HPDE6-E6E7 (cell line): ENCODE measurements around the gene ZNF428.
A peak's percentile ranks its signal among the peaks of the same experiment; 100 is the strongest.
"Not testable (repeated sequence)": the region's sequence is repeated elsewhere in the genome, so short reads cannot be mapped to it uniquely, and the experiment has no call there.

Experiments used
- DNase-seq: peaks from one replicate; pipeline ENCODE4 v3.0.0; 2011; ENCODE audit warnings: missing footprints; ENCODE audit errors: extremely low spot score

The ZNF428 gene, protein sequence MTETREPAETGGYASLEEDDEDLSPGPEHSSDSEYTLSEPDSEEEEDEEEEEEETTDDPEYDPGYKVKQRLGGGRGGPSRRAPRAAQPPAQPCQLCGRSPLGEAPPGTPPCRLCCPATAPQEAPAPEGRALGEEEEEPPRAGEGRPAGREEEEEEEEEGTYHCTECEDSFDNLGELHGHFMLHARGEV

DNA sequence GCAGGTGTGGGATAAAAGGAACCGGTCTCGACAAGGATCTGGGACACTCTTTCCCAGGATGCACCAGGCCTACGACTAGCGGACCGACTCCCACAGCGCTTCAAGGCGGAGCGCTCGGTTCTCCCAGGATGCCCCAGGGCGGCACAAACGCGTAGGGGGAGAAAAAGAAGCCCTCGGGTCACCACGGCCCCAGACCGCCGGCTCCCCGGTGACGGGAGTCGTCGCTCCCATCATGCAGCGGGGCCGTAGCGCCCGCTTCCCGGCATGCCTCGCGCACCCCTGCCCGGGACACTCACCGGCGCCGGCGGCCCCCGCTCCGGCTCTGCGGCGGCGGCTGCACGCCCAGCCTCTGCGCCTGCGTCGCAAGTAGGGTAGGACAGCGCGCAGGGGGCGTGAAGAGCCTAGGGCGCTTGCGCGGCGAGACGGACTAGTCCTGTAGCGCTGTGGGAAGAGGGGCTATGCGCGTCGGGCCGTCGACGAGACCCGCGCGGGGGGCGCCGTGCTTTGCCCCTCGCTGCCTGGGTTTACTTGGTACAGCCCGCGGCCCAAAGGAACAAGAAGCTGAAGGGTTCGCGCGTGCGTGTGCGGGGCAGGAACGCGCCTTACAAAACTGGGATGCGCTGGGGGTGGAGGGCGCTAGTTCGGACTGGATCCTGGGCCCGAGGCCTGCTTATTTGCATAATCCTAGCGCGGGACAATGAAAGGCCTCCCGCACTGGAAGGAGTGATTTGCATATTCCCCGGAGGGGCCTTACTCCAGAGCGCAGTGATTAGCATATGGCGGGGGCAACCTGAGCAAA, at the start of gene ZNF428:
Gene ZNF428 (minus strand): TSS at position 368 of the 799 bp plus-strand sequence. CDS start 5,325 bp downstream, outside the sequence.
- DNase-seq: peak; percentile 84

DNA sequence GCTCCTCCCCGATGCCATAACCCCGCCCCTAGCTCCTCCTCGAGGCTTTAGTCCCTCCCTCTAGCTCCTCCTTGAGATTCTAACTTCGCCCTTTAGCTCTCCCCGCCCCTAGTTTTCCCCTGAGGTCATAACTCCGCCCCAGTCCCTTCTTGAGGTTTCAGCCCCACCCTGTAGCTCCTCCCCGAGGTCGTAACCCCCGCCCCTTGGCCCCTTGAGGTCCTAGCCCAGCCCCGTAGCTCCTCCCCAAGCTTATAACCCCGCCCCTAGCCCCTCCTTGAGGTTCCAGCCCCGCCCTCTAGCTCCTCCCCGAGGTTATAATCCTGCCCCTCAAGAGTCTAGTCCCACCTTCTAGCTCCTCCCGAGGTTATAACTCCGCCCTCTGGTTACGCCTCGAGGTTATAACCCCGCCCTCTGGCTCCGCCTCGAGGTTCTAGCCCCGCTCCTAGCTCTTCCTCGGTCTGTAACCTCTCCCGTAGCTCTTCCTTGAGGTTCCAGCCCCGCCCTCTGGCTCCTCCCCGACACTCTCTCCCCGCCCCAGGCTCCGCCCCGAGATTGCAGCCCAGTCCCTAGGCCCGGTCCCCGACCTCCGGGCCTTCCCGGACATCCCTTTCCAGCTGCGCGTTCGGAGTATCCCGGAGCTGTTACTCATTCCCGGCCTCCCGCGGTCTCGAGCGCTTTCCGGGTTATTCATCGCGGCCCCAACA, 49.1 kb upstream of the ZNF428 start:
- peak; percentile 95 for DNase-seq

DNA sequence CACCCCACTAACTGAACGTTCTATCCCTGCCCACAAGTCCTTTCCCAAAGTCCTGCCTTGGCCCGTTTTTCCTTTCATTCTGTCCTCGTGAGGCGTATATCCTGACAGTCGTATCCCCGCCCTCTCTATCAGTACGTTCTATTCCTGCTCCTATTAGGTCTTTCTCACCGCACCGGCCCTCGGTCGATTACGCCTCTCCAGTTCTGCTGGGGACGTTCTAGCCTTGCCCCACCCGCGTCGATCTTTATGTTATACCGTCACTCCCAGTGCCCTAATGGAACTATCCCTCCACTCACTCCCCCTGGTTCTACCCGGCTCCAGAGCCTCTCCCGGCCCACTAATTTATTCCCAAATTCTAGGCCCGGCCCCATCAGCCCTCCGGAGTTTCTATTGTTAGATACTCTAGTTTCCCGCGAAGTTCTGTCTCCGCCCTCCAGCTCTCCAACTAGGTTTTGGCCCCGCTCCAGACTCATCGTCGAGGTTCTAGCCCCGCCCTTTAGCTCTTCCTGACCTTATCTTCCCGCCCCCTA, 48.5 kb upstream of the ZNF428 start:
- no peak for DNase-seq

DNA sequence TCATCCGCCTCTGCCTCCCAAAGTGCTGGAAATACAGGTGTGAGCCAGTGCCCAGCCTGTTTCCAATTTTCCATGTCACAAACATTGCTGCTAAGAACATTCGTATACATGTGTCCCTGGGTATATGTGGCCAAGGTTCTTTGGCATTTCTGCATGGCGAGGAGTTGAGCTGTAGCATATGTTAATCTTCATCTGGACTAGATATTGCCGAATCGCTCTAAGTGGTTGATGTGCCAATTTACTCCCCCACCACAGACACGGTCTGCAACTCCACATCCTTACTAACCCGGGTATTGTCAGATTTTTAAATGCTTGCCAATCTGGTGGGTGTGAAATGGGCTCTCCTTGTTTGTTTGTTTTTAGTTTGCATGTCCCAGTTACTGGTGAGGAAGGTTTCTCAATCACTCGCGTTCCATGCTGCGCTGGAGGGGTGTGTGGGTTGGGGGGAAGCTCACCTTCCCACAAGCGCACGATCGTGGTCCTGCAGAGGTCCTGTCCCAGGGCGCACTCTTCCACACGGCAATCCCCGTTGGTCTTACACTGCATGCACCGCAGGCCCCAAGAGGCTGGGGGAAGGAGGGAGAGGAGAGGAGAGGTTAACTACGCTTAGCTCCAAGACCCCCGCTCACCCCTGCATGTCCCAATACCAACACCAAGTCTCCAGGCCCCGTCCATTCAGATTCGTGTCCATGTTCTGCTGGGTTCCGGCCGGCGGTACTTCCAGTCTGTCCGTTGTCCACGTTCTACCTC, 47.9 kb upstream of the ZNF428 start:
- no peak for DNase-seq

DNA sequence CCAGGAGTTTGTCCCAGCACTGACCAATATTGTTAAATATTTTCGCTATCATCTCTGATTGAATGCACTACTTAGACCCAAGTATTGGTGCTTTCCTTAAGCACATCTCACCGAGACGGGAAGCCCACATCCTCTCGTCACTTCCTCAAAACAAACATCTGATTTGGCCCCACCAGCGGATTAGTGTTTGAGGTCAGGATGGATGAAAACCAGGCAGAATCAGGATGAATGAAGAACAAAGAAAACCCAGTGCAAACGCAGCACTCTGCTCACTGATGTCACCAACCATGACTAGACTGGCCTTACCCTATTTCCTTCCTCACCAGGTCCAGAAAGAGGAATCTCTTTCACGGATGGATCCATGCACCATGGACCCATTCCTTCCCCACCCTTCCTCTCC, 44.6 kb upstream of the ZNF428 start:
- DNase-seq: no peak

- no peak for DNase-seq
These were observed 43.1 kb upstream of the ZNF428 start for GRCh38 chr19:43662487-43662886.

- no peak for DNase-seq
These were observed 41.5 kb upstream of the ZNF428 start for GRCh38 chr19:43660971-43661360.

- no peak for DNase-seq
These were observed 41.0 kb upstream of the ZNF428 start for GRCh38 chr19:43660301-43660970.

GRCh38 chr19:43658494-43658893, 39.1 kb upstream of the ZNF428 start:
- DNase-seq: no peak

DNA sequence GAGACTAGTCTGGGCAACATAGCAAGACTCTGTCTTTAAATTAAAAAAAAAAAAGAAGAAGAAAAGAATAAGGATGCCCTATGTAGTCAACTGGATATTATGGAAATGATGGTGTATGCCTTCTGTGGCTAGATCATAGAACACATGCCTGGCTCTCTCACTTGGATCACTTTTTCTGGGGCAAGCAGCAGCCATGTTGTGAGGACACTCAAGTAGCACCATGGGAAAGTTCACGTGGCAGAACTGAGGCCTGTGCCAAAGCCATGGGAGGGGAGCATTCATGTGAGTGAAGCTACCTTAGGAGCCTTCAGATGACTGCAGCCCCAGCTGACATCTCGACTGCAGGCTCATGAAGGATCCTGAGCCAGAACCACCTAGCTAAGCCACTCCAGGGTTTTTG, 38.6 kb upstream of the ZNF428 start:
- no peak for DNase-seq

DNA sequence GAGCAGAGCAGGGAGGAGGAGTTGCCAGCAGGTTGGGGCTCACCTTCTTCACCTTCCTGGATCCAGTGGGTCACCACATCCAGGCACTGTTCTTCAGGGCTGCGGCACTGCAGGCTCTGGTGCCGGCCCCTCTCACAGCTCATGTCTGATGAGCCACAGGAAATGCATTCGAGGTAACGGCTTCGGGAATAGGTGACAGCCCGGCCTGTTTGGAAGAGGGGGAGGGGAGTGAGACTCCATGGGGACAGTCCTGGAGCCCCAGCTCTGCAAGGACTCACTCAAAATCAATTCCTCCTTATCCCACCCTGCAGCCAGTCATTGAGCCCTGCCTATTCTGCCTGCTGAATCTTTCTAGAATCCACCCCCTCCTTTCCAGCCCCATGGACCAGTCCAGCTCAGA, 37.0 kb upstream of the ZNF428 start:
- DNase-seq: no peak

GRCh38 chr19:43652546-43652874, 33.1 kb upstream of the ZNF428 start:
- no peak for DNase-seq

DNA sequence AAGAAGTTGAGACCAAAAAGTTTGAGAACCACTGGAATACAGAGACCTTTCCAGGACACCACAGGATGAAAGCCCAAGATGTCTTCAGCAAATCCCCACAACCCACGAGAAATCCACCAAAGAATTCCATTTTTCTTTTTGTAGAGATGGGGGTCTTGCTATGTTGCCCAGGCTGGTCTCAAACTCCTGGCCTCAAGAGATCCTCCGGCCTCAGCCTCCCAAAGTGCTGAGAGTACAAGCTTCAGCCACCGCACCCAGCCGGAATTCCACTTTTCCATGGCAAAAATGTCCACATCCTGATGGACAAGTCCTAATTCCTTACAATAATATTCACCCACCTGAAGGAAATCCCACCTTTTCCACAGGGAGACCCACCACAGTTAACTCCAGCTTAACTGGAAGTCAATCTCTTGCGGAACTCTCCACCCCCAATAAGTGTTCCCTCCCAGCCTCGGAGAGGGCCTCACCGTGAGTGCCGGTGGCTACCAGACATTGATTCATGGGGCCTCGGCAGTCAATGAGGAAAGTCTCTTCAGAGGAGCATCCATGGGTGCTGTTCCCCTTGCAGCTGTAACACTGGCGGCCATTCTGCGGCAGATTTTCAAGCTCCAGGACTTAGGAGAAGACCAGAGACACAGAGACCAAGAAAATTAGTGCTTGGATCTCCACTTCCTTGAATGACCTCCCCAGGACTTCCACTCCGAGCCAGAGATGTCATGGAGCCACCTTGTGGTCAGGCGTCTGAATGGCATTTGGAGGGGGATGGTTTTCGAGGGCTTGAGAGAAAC, 32.5 kb upstream of the ZNF428 start:
- no peak for DNase-seq

- not testable (repeated sequence) for DNase-seq
These were observed 30.8 kb upstream of the ZNF428 start for GRCh38 chr19:43650276-43650675.

- no peak for DNase-seq
These were observed 30.1 kb upstream of the ZNF428 start for GRCh38 chr19:43649514-43649913.

GRCh38 chr19:43648633-43649032, 29.2 kb upstream of the ZNF428 start:
- no peak for DNase-seq

DNA sequence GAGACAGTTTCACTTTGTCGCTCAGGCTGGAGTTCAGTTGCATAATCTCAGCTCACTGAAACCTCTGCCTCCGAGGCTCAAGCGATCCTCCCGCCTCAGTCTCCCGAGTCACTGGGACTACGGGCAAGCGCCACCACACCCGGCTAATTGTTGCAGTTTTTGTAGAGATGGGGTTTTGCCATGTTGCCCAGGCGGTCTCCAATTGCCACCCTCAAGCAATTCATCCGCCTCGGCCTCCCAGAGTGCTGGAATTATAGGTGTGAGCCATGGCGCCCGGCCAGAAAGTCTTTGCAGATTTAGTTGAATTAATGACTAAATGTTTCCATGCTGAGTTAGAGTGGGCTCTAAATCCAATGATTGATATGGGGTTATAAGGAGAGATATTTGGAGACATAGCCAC, 24.8 kb upstream of the ZNF428 start:
- no peak for DNase-seq

- DNase-seq: no peak
These were observed 23.9 kb upstream of the ZNF428 start for GRCh38 chr19:43643326-43643725.

GRCh38 chr19:43642531-43642930, 23.1 kb upstream of the ZNF428 start:
- DNase-seq: no peak

DNA sequence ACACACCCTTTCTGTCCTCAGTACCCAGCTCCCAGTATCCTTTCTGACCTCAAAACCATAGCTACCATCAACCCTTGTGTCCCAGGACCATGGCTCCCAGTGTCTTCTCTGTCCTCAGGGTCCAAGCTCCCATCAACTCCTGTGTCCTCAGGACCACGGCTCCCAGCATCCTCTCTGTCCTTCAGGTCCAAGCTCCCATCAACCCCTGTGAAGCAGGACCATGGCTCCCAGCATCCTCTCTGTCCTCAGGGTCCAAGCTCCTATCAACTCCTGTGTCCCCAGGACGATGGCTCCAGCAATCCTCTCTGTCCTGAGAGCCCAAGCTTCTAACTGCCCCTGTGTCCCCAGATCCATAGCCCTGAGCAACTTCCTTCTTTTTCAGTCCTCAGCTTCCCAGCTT, 21.9 kb upstream of the ZNF428 start:
- no peak for DNase-seq

DNA sequence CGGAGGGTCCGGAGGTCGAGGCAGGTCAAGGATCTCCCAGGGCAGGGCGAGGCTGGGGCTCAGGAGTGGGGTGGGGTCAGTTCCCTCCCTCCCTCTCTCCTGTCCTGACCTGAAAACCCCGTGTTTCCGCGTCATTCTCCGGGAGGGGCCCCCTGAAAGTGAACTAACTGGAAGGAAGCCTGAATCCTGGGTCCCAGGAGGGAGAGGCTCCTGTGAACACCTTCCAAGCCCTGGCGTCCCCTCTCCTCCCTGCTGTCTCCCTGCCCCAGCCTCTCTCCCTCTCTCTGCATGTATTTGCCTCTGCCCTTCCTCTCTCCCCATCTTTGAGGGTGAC, 21.0 kb upstream of the ZNF428 start:
- DNase-seq: no peak
